Measurements from ENCODE around the gene DUOXA2. TPM values are rescaled to one million over a fixed set of nuclear protein-coding genes. Genes with fewer than 3 reads are reported as not detected.

The DUOXA2 gene
- total RNA-seq, 1 experiment from 2014 or later = 1.6 TPM

- H3K36me3 Mint-ChIP-seq (ENCODE audit: insufficient read depth, unreplicated experiment) = no peaks in the 10 kb centered on the region
- TF ChIP-seq, protein P1, sequence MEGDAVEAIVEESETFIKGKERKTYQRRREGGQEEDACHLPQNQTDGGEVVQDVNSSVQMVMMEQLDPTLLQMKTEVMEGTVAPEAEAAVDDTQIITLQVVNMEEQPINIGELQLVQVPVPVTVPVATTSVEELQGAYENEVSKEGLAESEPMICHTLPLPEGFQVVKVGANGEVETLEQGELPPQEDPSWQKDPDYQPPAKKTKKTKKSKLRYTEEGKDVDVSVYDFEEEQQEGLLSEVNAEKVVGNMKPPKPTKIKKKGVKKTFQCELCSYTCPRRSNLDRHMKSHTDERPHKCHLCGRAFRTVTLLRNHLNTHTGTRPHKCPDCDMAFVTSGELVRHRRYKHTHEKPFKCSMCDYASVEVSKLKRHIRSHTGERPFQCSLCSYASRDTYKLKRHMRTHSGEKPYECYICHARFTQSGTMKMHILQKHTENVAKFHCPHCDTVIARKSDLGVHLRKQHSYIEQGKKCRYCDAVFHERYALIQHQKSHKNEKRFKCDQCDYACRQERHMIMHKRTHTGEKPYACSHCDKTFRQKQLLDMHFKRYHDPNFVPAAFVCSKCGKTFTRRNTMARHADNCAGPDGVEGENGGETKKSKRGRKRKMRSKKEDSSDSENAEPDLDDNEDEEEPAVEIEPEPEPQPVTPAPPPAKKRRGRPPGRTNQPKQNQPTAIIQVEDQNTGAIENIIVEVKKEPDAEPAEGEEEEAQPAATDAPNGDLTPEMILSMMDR (IDR thresholded peaks at IDR 0.05; ENCODE audit: insufficient read depth in 1 of 2, low read depth in 1 of 2, low read length in 1 of 2, severe bottlenecking in 1 of 2, unreplicated experiment in 1 of 2) = no peak
- ChIA-PET POLR2A (no interaction called here), CTCF (interaction anchor here (0.8 to 1.5 kb wide), 4 partner anchors 9 to 75 kb away, joined by 3 to 5 read pairs (median 4); partner anchors contain the start of genes DUOX2 and DUOXA2)
- intact Hi-C loops (cut with micrococcal nuclease; ENCODE audit: unreplicated experiment) = no loop called here
- H3K9me3 Mint-ChIP-seq (ENCODE audit: unreplicated experiment) = peaks cover 12% of the 10 kb centered on the region
- Histone ChIP-seq H3K4me3 (ENCODE audit: low read depth, low read length) (no peak overlapping the region), H3K36me3 (ENCODE audit: control insufficient read depth, insufficient read depth, low read length) (no peaks in the 10 kb centered on the region), H3K4me1 (peaks cover 17% of the 10 kb centered on the region; the same call in 1 of the 2 replicates), H3K9me3 (no peaks in the 10 kb centered on the region), H3K27me3 (replicated peaks; ENCODE audit: control insufficient read depth, insufficient read depth, low read length) (no peaks in the 10 kb centered on the region)
- H3K27ac Mint-ChIP-seq (ENCODE audit: unreplicated experiment) = no peak overlapping the region
- H3K4me3 Mint-ChIP-seq (ENCODE audit: unreplicated experiment) = no peak overlapping the region
- H3K27me3 Mint-ChIP-seq (ENCODE audit: insufficient read depth, unreplicated experiment) = no peaks in the 10 kb centered on the region
- no TSS peak for BruUV-seq (replicated peaks)
- H3K4me1 Mint-ChIP-seq (ENCODE audit: low read depth, unreplicated experiment) = peaks cover 28% of the 10 kb centered on the region
- peak in 1 of 2 experiments; percentile 46 for DNase-seq
Observed at GRCh38 chr15:45123397-45123796, 9.3 kb downstream of the DUOXA2 start.

- ChIA-PET CTCF (interaction anchor here (0.7 to 1.7 kb wide), 7 partner anchors 8 to 41 kb away, joined by 3 to 10 read pairs (median 4); no protein-coding TSS in a partner anchor), POLR2A (no interaction called here)
- Mint-ChIP-seq H3K36me3 (ENCODE audit: insufficient read depth, unreplicated experiment) (no peaks in the 10 kb centered on the region), H3K4me3 (ENCODE audit: unreplicated experiment) (no peak overlapping the region), H3K27me3 (ENCODE audit: insufficient read depth, unreplicated experiment) (no peaks in the 10 kb centered on the region), H3K9me3 (ENCODE audit: unreplicated experiment) (peaks cover 12% of the 10 kb centered on the region), H3K4me1 (ENCODE audit: low read depth, unreplicated experiment) (peaks cover 25% of the 10 kb centered on the region), H3K27ac (ENCODE audit: unreplicated experiment) (no peak overlapping the region)
- no peaks in the 10 kb centered on the region for H3K27me3 ChIP-seq (replicated peaks; ENCODE audit: control insufficient read depth, insufficient read depth, low read length)
- intact Hi-C loops (cut with micrococcal nuclease; ENCODE audit: unreplicated experiment) = no loop called here
- BruUV-seq (replicated peaks) = no TSS peak
- no peaks in the 10 kb centered on the region for H3K9me3 ChIP-seq
- peaks cover 17% of the 10 kb centered on the region; the same call in 1 of the 2 replicates for H3K4me1 ChIP-seq
- H3K4me3 ChIP-seq (ENCODE audit: low read depth, low read length) = no peak overlapping the region
- TF ChIP-seq, protein P1 (IDR thresholded peaks at IDR 0.05; ENCODE audit: insufficient read depth in 1 of 2, low read depth in 1 of 2, low read length in 1 of 2, severe bottlenecking in 1 of 2, unreplicated experiment in 1 of 2) = peak; percentile 30 to 63
- H3K36me3 ChIP-seq (ENCODE audit: control insufficient read depth, insufficient read depth, low read length) = no peaks in the 10 kb centered on the region
- peak in 1 of 2 experiments; percentile 29 for DNase-seq
Observed at GRCh38 chr15:45126535-45127158, 12.5 kb downstream of the DUOXA2 start.

- no peaks in the 10 kb centered on the region for H3K27me3 Mint-ChIP-seq (ENCODE audit: insufficient read depth, unreplicated experiment)
- Histone ChIP-seq H3K4me3 (ENCODE audit: low read depth, low read length) (no peak overlapping the region), H3K4me1 (no peaks in the 10 kb centered on the region), H3K9me3 (no peaks in the 10 kb centered on the region), H3K36me3 (ENCODE audit: control insufficient read depth, insufficient read depth, low read length) (no peaks in the 10 kb centered on the region), H3K27me3 (replicated peaks; ENCODE audit: control insufficient read depth, insufficient read depth, low read length) (no peaks in the 10 kb centered on the region)
- ChIA-PET POLR2A (no interaction called here), CTCF (no interaction called here)
- peaks cover 12% of the 10 kb centered on the region for H3K9me3 Mint-ChIP-seq (ENCODE audit: unreplicated experiment)
- BruUV-seq (replicated peaks) = no TSS peak
- no peak overlapping the region for H3K27ac Mint-ChIP-seq (ENCODE audit: unreplicated experiment)
- no peaks in the 10 kb centered on the region for H3K36me3 Mint-ChIP-seq (ENCODE audit: insufficient read depth, unreplicated experiment)
- no peak for DNase-seq
- TF ChIP-seq, protein P1 (IDR thresholded peaks at IDR 0.05; ENCODE audit: insufficient read depth in 1 of 2, low read depth in 1 of 2, low read length in 1 of 2, severe bottlenecking in 1 of 2, unreplicated experiment in 1 of 2) = no peak
- no peak overlapping the region for H3K4me3 Mint-ChIP-seq (ENCODE audit: unreplicated experiment)
- intact Hi-C loops (cut with micrococcal nuclease; ENCODE audit: unreplicated experiment) = no loop called here
- peaks cover 10% of the 10 kb centered on the region for H3K4me1 Mint-ChIP-seq (ENCODE audit: low read depth, unreplicated experiment)
Observed at GRCh38 chr15:45128971-45129639, 15.0 kb downstream of the DUOXA2 start.
